ENCODE measurements around the gene NUP107. TPM values are rescaled to one million over a fixed set of nuclear protein-coding genes. Genes with fewer than 3 reads are reported as not detected.

Gene NUP107
- total and polyA plus RNA-seq, 3 experiments from 2014 or later: 25.3 to 132 (median 120) TPM

GRCh38 chr12:68776976-68777610 lies 90.3 kb downstream of the NUP107 start:
- Histone ChIP-seq H3K4me3 (ENCODE audit: low read length) (no peak overlapping the region), H3K27me3 (ENCODE audit: insufficient read depth, low read length, poor library complexity, severe bottlenecking) (no peaks in the 10 kb centered on the region), H3K36me3 (ENCODE audit: insufficient read depth, low read length) (no peaks in the 10 kb centered on the region), H3K9me3 (ENCODE audit: low read length) (no peaks in the 10 kb centered on the region), H3K27ac (ENCODE audit: low read depth, low read length) (no peak overlapping the region), H3K4me1 (ENCODE audit: insufficient read depth, low read length) (no peaks in the 10 kb centered on the region)
- DNase-seq: no peak
- ChIA-PET POLR2A (no interaction called here), CTCF (no interaction called here)
- Mint-ChIP-seq H3K27ac (peak overlapping the region in 1 of 8 donors; percentile 48), H3K9me3 (no peaks in the 10 kb centered on the region), H3K27me3 (no peaks in the 10 kb centered on the region), H3K4me1 (peaks cover 17 to 18% (median 17%) of the 10 kb centered on the region in 3 donors), H3K36me3 (peaks cover 0 to 2% (median 0%) of the 10 kb centered on the region in 3 donors), H3K4me3 (no peak overlapping the region)

- no peaks in the 10 kb centered on the region for H3K4me1 ChIP-seq (ENCODE audit: insufficient read depth, low read length)
- DNase-seq: no peak
- Mint-ChIP-seq H3K27me3 (no peaks in the 10 kb centered on the region), H3K36me3 (peaks cover 0 to 8% (median 2%) of the 10 kb centered on the region in 3 donors), H3K9me3 (no peaks in the 10 kb centered on the region), H3K27ac (no peak overlapping the region), H3K4me3 (no peak overlapping the region), H3K4me1 (no peaks in the 10 kb centered on the region)
- ChIA-PET POLR2A (no interaction called here), CTCF (no interaction called here)
- no peak overlapping the region for H3K4me3 ChIP-seq (ENCODE audit: low read length)
- H3K36me3 ChIP-seq (ENCODE audit: insufficient read depth, low read length): no peaks in the 10 kb centered on the region
- H3K27ac ChIP-seq (ENCODE audit: low read depth, low read length): no peak overlapping the region
- H3K27me3 ChIP-seq (ENCODE audit: insufficient read depth, low read length, poor library complexity, severe bottlenecking): no peaks in the 10 kb centered on the region
- H3K9me3 ChIP-seq (ENCODE audit: low read length): no peaks in the 10 kb centered on the region
These were observed 92.5 kb downstream of the NUP107 start for GRCh38 chr12:68779280-68779679.

GRCh38 chr12:68780731-68781130 lies 94.0 kb downstream of the NUP107 start:
- Mint-ChIP-seq H3K27ac (no peak overlapping the region), H3K27me3 (no peaks in the 10 kb centered on the region), H3K4me1 (no peaks in the 10 kb centered on the region), H3K36me3 (peaks cover 0 to 8% (median 2%) of the 10 kb centered on the region in 3 donors), H3K9me3 (no peaks in the 10 kb centered on the region), H3K4me3 (no peak overlapping the region)
- H3K4me1 ChIP-seq (ENCODE audit: insufficient read depth, low read length): no peaks in the 10 kb centered on the region
- H3K36me3 ChIP-seq (ENCODE audit: insufficient read depth, low read length): no peaks in the 10 kb centered on the region
- no peak for DNase-seq
- ChIA-PET CTCF (no interaction called here), POLR2A (interaction anchor here (0.7 kb wide), 1 partner anchor 152 kb away, joined by 9 read pairs; the partner anchor contains the start of gene CPM)
- H3K27ac ChIP-seq (ENCODE audit: low read depth, low read length): no peak overlapping the region
- no peak overlapping the region for H3K4me3 ChIP-seq (ENCODE audit: low read length)
- H3K27me3 ChIP-seq (ENCODE audit: insufficient read depth, low read length, poor library complexity, severe bottlenecking): no peaks in the 10 kb centered on the region
- H3K9me3 ChIP-seq (ENCODE audit: low read length): no peaks in the 10 kb centered on the region

GRCh38 chr12:68781728-68782127 lies 95.0 kb downstream of the NUP107 start:
- ChIA-PET POLR2A (no interaction called here), CTCF (interaction anchor here (0.7 to 0.8 kb wide), 2 partner anchors 16 to 26 kb away, joined by 3 to 4 read pairs; partner anchors contain the start of gene MDM2)
- H3K4me1 ChIP-seq (ENCODE audit: insufficient read depth, low read length): no peaks in the 10 kb centered on the region
- H3K36me3 Mint-ChIP-seq: peaks cover 0 to 8% (median 2%) of the 10 kb centered on the region in 3 donors
- H3K27me3 Mint-ChIP-seq: no peaks in the 10 kb centered on the region
- H3K27ac Mint-ChIP-seq: peak overlapping the region in 1 of 8 donors; percentile 22
- no peak overlapping the region for H3K4me3 ChIP-seq (ENCODE audit: low read length)
- no peak overlapping the region for H3K4me3 Mint-ChIP-seq
- no peaks in the 10 kb centered on the region for H3K36me3 ChIP-seq (ENCODE audit: insufficient read depth, low read length)
- DNase-seq: no peak
- no peak overlapping the region for H3K27ac ChIP-seq (ENCODE audit: low read depth, low read length)
- H3K27me3 ChIP-seq (ENCODE audit: insufficient read depth, low read length, poor library complexity, severe bottlenecking): no peaks in the 10 kb centered on the region
- H3K9me3 Mint-ChIP-seq: no peaks in the 10 kb centered on the region
- H3K4me1 Mint-ChIP-seq: no peaks in the 10 kb centered on the region
- H3K9me3 ChIP-seq (ENCODE audit: low read length): no peaks in the 10 kb centered on the region

GRCh38 chr12:68784015-68784414 lies 97.2 kb downstream of the NUP107 start:
- H3K9me3 Mint-ChIP-seq: no peaks in the 10 kb centered on the region
- no peaks in the 10 kb centered on the region for H3K4me1 ChIP-seq (ENCODE audit: insufficient read depth, low read length)
- no peak for DNase-seq

GRCh38 chr12:68785358-68785757 lies 98.6 kb downstream of the NUP107 start:
- Histone ChIP-seq H3K27me3 (ENCODE audit: insufficient read depth, low read length, poor library complexity, severe bottlenecking) (no peaks in the 10 kb centered on the region), H3K9me3 (ENCODE audit: low read length) (no peaks in the 10 kb centered on the region), H3K27ac (ENCODE audit: low read depth, low read length) (no peak overlapping the region), H3K4me3 (ENCODE audit: low read length) (no peak overlapping the region), H3K36me3 (ENCODE audit: insufficient read depth, low read length) (no peaks in the 10 kb centered on the region), H3K4me1 (ENCODE audit: insufficient read depth, low read length) (no peaks in the 10 kb centered on the region)
- H3K4me3 Mint-ChIP-seq: no peak overlapping the region
- H3K4me1 Mint-ChIP-seq: no peaks in the 10 kb centered on the region
- CTCF ChIA-PET: interaction anchor here (0.6 kb wide), 1 partner anchor 10 kb away, joined by 3 read pairs; no protein-coding TSS in a partner anchor
- no peaks in the 10 kb centered on the region for H3K27me3 Mint-ChIP-seq
- no peaks in the 10 kb centered on the region for H3K9me3 Mint-ChIP-seq
- H3K36me3 Mint-ChIP-seq: peaks cover 0 to 8% (median 0%) of the 10 kb centered on the region in 3 donors
- H3K27ac Mint-ChIP-seq: no peak overlapping the region
- POLR2A ChIA-PET: no interaction called here
- DNase-seq: no peak

More at GRCh38 chr12:68784015-68784414, 97.2 kb downstream of the NUP107 start:
- Histone ChIP-seq H3K4me3 (ENCODE audit: low read length) (no peak overlapping the region), H3K9me3 (ENCODE audit: low read length) (no peaks in the 10 kb centered on the region), H3K27ac (ENCODE audit: low read depth, low read length) (no peak overlapping the region), H3K27me3 (ENCODE audit: insufficient read depth, low read length, poor library complexity, severe bottlenecking) (no peaks in the 10 kb centered on the region), H3K36me3 (ENCODE audit: insufficient read depth, low read length) (no peaks in the 10 kb centered on the region)
- H3K36me3 Mint-ChIP-seq: peaks cover 0 to 8% (median 2%) of the 10 kb centered on the region in 3 donors
- CTCF ChIA-PET: no interaction called here
- no peaks in the 10 kb centered on the region for H3K4me1 Mint-ChIP-seq
- POLR2A ChIA-PET: no interaction called here
- H3K4me3 Mint-ChIP-seq: no peak overlapping the region
- peak overlapping the region in 1 of 8 donors; percentile 8 for H3K27ac Mint-ChIP-seq
- H3K27me3 Mint-ChIP-seq: no peaks in the 10 kb centered on the region

- no peak overlapping the region for H3K4me3 Mint-ChIP-seq
- peak overlapping the region in 1 of 8 donors; percentile 38 for H3K27ac Mint-ChIP-seq
- POLR2A ChIA-PET: no interaction called here
- no peaks in the 10 kb centered on the region for H3K36me3 ChIP-seq (ENCODE audit: insufficient read depth, low read length)
- no peak overlapping the region for H3K4me3 ChIP-seq (ENCODE audit: low read length)
- no peaks in the 10 kb centered on the region for H3K4me1 ChIP-seq (ENCODE audit: insufficient read depth, low read length)
- H3K27me3 Mint-ChIP-seq: no peaks in the 10 kb centered on the region
- H3K27me3 ChIP-seq (ENCODE audit: insufficient read depth, low read length, poor library complexity, severe bottlenecking): no peaks in the 10 kb centered on the region
- DNase-seq: no peak
- no peaks in the 10 kb centered on the region for H3K9me3 Mint-ChIP-seq
- H3K9me3 ChIP-seq (ENCODE audit: low read length): no peaks in the 10 kb centered on the region
- no peak overlapping the region for H3K27ac ChIP-seq (ENCODE audit: low read depth, low read length)
- CTCF ChIA-PET: interaction anchor here (0.6 kb wide), 1 partner anchor 10 kb away, joined by 3 read pairs; no protein-coding TSS in a partner anchor
- H3K4me1 Mint-ChIP-seq: no peaks in the 10 kb centered on the region
- H3K36me3 Mint-ChIP-seq: peaks cover 0 to 8% (median 0%) of the 10 kb centered on the region in 3 donors
These were observed 99.0 kb downstream of the NUP107 start for GRCh38 chr12:68785823-68786222.

GRCh38 chr12:68786929-68787328 lies 100.2 kb downstream of the NUP107 start:
- H3K27ac ChIP-seq (ENCODE audit: low read depth, low read length): no peak overlapping the region
- CTCF ChIA-PET: no interaction called here

More at GRCh38 chr12:68786929-68787328, 100.2 kb downstream of the NUP107 start:
- H3K4me3 Mint-ChIP-seq: no peak overlapping the region
- Histone ChIP-seq H3K4me1 (ENCODE audit: insufficient read depth, low read length) (no peaks in the 10 kb centered on the region), H3K27me3 (ENCODE audit: insufficient read depth, low read length, poor library complexity, severe bottlenecking) (no peaks in the 10 kb centered on the region), H3K4me3 (ENCODE audit: low read length) (no peak overlapping the region), H3K36me3 (ENCODE audit: insufficient read depth, low read length) (no peaks in the 10 kb centered on the region), H3K9me3 (ENCODE audit: low read length) (no peaks in the 10 kb centered on the region)
- no peaks in the 10 kb centered on the region for H3K9me3 Mint-ChIP-seq
- peaks cover 0 to 8% (median 0%) of the 10 kb centered on the region in 3 donors for H3K36me3 Mint-ChIP-seq
- H3K27ac Mint-ChIP-seq: no peak overlapping the region
- POLR2A ChIA-PET: no interaction called here
- H3K4me1 Mint-ChIP-seq: no peaks in the 10 kb centered on the region
- DNase-seq: no peak
- H3K27me3 Mint-ChIP-seq: no peaks in the 10 kb centered on the region
